ENCODE results near the gene DUS2.

DUS2 gene

GRCh38 chr16:68046106-68046505 lies 23.0 kb downstream of the DUS2 start:
- DNase-seq (ENCODE audit: low read depth), result no peak

GRCh38 chr16:68047987-68048386 lies 24.9 kb downstream of the DUS2 start:
- no peak for DNase-seq (ENCODE audit: low read depth)

GRCh38 chr16:68049449-68049848 lies 26.4 kb downstream of the DUS2 start:
- DNase-seq (ENCODE audit: low read depth), result no peak

- DNase-seq (ENCODE audit: low read depth), result no peak
Measured at GRCh38 chr16:68055395-68055794, 32.3 kb downstream of the DUS2 start.

GRCh38 chr16:68059804-68060203 lies 36.7 kb downstream of the DUS2 start:
- DNase-seq (ENCODE audit: low read depth), result no peak

- no peak for DNase-seq (ENCODE audit: low read depth)
Measured at GRCh38 chr16:68061396-68061795, 38.3 kb downstream of the DUS2 start.

GRCh38 chr16:68062910-68063393 lies 39.9 kb downstream of the DUS2 start:
- no peak for DNase-seq (ENCODE audit: low read depth)

- DNase-seq (ENCODE audit: low read depth), result no peak
Measured at GRCh38 chr16:68064791-68065365, 41.8 kb downstream of the DUS2 start.

- no peak for DNase-seq (ENCODE audit: low read depth)
Measured at GRCh38 chr16:68065716-68066305, 42.7 kb downstream of the DUS2 start.

- DNase-seq (ENCODE audit: low read depth), result no peak
Measured at GRCh38 chr16:68066763-68067162, 43.7 kb downstream of the DUS2 start.

- DNase-seq (ENCODE audit: low read depth), result no peak
Measured at GRCh38 chr16:68068926-68069325, 45.8 kb downstream of the DUS2 start.

GRCh38 chr16:68069511-68070248 lies 46.6 kb downstream of the DUS2 start:
- DNase-seq (ENCODE audit: low read depth), result no peak

GRCh38 chr16:68070249-68070730 lies 47.2 kb downstream of the DUS2 start:
- DNase-seq (ENCODE audit: low read depth), result no peak

- no peak for DNase-seq (ENCODE audit: low read depth)
Measured at GRCh38 chr16:68070806-68071517, 47.9 kb downstream of the DUS2 start.

GRCh38 chr16:68071518-68071901 lies 48.4 kb downstream of the DUS2 start:
- DNase-seq (ENCODE audit: low read depth), result no peak

- peak; percentile 71 for DNase-seq (ENCODE audit: low read depth)
Measured at GRCh38 chr16:68072038-68072695, 49.1 kb downstream of the DUS2 start.

GRCh38 chr16:68073902-68074760 lies 51.0 kb downstream of the DUS2 start:
- DNase-seq (ENCODE audit: low read depth), result no peak

- DNase-seq (ENCODE audit: low read depth), result no peak
Measured at GRCh38 chr16:68074850-68075555, 51.9 kb downstream of the DUS2 start.

- DNase-seq (ENCODE audit: low read depth), result no peak
Measured at GRCh38 chr16:68075980-68076379, 52.9 kb downstream of the DUS2 start.

- no peak for DNase-seq (ENCODE audit: low read depth)
Measured at GRCh38 chr16:68076560-68076959, 53.5 kb downstream of the DUS2 start.
